ENCODE measurements around the gene TRAM2.

GRCh38 chr6:52588710-52589091, 11.8 kb upstream of the TRAM2 start:
- TF ChIP-seq CTCF (IDR thresholded peaks at IDR 0.05) = no peak
- no peak for TF ChIP-seq POLR2A (IDR thresholded peaks at IDR 0.05)
